HCT116 (cell line): ENCODE results near the gene SLC11A1.

Experiments
- CTCF ChIP-seq, 3 experiments: fragments of 200-600 bp in 1 of 3; sonication (generic) in 1 of 3; IDR thresholded peaks in 2 of 3; conservative IDR thresholded peaks in 1 of 3; 2 replicates each; pipeline ENCODE4 v1.5.1; 2012 to 2017; ENCODE audit warnings: low read depth in 2 of 3, low read length in 2 of 3, antibody characterized with exemption in 1 of 3, borderline replicate concordance in 1 of 3, control low read depth in 1 of 3, mild to moderate bottlenecking in 1 of 3, mixed read lengths in 1 of 3, mixed run types in 1 of 3, moderate library complexity in 1 of 3; ENCODE audit not compliant: insufficient read depth in 1 of 3
- RAD21 ChIP-seq: IDR thresholded peaks from 2 replicates; pipeline ENCODE4 v1.6.1; 2012; ENCODE audit warnings: low read depth, mild to moderate bottlenecking
- YY1 ChIP-seq: IDR thresholded peaks from 2 replicates; pipeline ENCODE4 v1.6.1; 2011; ENCODE audit warnings: low read length, low read depth, moderate library complexity, mild to moderate bottlenecking; ENCODE audit not compliant: insufficient replicate concordance; ENCODE audit errors: extremely low read depth
- TF ChIP-seq, protein P1 (sequence below): IDR thresholded peaks from 2 replicates; pipeline ENCODE4 v1.6.1; 2012; ENCODE audit warnings: low read depth

GRCh38 chr2:218398437-218399390 lies 16.6 kb downstream of the SLC11A1 start:
- TF ChIP-seq YY1 (no peak), RAD21 (no peak), CTCF (IDR thresholded peaks at IDR 0.05 in 2 of 3, conservative IDR thresholded peaks at IDR 0.05 in 1 of 3; ENCODE audit: borderline replicate concordance in 1 of 3, insufficient read depth in 1 of 3, low read depth in 2 of 3, low read length in 2 of 3) (no peak)
- TF ChIP-seq, protein P1, sequence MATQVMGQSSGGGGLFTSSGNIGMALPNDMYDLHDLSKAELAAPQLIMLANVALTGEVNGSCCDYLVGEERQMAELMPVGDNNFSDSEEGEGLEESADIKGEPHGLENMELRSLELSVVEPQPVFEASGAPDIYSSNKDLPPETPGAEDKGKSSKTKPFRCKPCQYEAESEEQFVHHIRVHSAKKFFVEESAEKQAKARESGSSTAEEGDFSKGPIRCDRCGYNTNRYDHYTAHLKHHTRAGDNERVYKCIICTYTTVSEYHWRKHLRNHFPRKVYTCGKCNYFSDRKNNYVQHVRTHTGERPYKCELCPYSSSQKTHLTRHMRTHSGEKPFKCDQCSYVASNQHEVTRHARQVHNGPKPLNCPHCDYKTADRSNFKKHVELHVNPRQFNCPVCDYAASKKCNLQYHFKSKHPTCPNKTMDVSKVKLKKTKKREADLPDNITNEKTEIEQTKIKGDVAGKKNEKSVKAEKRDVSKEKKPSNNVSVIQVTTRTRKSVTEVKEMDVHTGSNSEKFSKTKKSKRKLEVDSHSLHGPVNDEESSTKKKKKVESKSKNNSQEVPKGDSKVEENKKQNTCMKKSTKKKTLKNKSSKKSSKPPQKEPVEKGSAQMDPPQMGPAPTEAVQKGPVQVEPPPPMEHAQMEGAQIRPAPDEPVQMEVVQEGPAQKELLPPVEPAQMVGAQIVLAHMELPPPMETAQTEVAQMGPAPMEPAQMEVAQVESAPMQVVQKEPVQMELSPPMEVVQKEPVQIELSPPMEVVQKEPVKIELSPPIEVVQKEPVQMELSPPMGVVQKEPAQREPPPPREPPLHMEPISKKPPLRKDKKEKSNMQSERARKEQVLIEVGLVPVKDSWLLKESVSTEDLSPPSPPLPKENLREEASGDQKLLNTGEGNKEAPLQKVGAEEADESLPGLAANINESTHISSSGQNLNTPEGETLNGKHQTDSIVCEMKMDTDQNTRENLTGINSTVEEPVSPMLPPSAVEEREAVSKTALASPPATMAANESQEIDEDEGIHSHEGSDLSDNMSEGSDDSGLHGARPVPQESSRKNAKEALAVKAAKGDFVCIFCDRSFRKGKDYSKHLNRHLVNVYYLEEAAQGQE: no peak
